Endodermal cell (in vitro differentiated cells): ENCODE results near the gene MFSD11. TPM values are rescaled to one million over a fixed set of nuclear protein-coding genes. Genes with fewer than 3 reads are reported as not detected.

Experiments used
- DNase-seq: peaks from one replicate; pipeline ENCODE4 v3.0.0-alpha.2; 2017
- H3K27ac ChIP-seq: 2 replicates; pipeline ENCODE4 v1.5.1; 2013; ENCODE audit warnings: mild to moderate bottlenecking, low read depth, low read length, moderate library complexity
- H3K27me3 ChIP-seq: 2 replicates; pipeline ENCODE4 v1.6.1; 2013; ENCODE audit warnings: mild to moderate bottlenecking, low read length, moderate library complexity; ENCODE audit not compliant: insufficient read depth, control insufficient read depth, poor library complexity, severe bottlenecking
- H3K36me3 ChIP-seq: 2 replicates; pipeline ENCODE4 v1.7.0; 2013; ENCODE audit warnings: mild to moderate bottlenecking, low read length, moderate library complexity; ENCODE audit not compliant: control insufficient read depth, insufficient read depth
- H3K4me1 ChIP-seq: one replicate; pipeline ENCODE4 v1.7.0; 2013; ENCODE audit warnings: low read length; ENCODE audit not compliant: control insufficient read depth, insufficient read depth
- H3K4me3 ChIP-seq: 2 replicates; pipeline ENCODE4 v1.5.1; 2013; ENCODE audit warnings: mild to moderate bottlenecking, low read length, moderate library complexity
- H3K9ac ChIP-seq: 2 replicates; pipeline ENCODE4 v1.6.1; 2013; ENCODE audit warnings: mild to moderate bottlenecking, low read length, moderate library complexity; ENCODE audit not compliant: poor library complexity, severe bottlenecking; ENCODE audit errors: extremely low read depth
- H3K9me3 ChIP-seq: 2 replicates; pipeline ENCODE4 v1.6.1; 2013; ENCODE audit warnings: mild to moderate bottlenecking, low read length, moderate library complexity; ENCODE audit not compliant: control insufficient read depth
- H3K27ac Mint-ChIP-seq: 2 replicates; pipeline ENCODE4 v1.8.0; 2020; ENCODE audit warnings: mixed read lengths
- H3K27me3 Mint-ChIP-seq: 2 replicates; pipeline ENCODE4 v1.8.0; 2021; ENCODE audit warnings: mild to moderate bottlenecking, mixed read lengths; ENCODE audit not compliant: insufficient read depth
- H3K36me3 Mint-ChIP-seq: 2 replicates; pipeline ENCODE4 v1.8.0; 2020; ENCODE audit warnings: low read depth, mixed read lengths
- H3K4me1 Mint-ChIP-seq: 2 replicates; pipeline ENCODE4 v1.8.0; 2020; ENCODE audit warnings: mixed read lengths
- H3K4me3 Mint-ChIP-seq: 2 replicates; pipeline ENCODE4 v1.8.0; 2020; ENCODE audit warnings: mild to moderate bottlenecking, moderate library complexity, mixed read lengths
- H3K9me3 Mint-ChIP-seq: 2 replicates; pipeline ENCODE4 v1.8.0; 2020; ENCODE audit warnings: mild to moderate bottlenecking, mixed read lengths
- WGBS, 2 experiments: methylation state at CpG; one replicate each; pipeline versions ENCODE4 v1.1.5 to v1.1.7; 2013; ENCODE audit warnings: missing lambda C conversion rate in 2 of 2, mixed read lengths in 1 of 2; ENCODE audit not compliant: insufficient coverage in 1 of 2, insufficient read length in 1 of 2; 5-methylcytosine and 5-hydroxymethylcytosine counted together
- total RNA-seq, 2 donors: library from RNA; stranded (reverse); fragmentation: NEBNext Ultra II Directional in 1 of 2; extraction: Animal tissue kit (Norgen Biotek cat#: 25700) in 1 of 2; gene quantifications; 2 replicates in 1 of 2; 3 replicates in 1 of 2; pipeline ENCODE4 v1.2.1, GENCODE V29; 2021
- TF ChIP-seq, protein P1 (sequence below): fragments of 200-600 bp; sonication (generic); conservative IDR thresholded peaks from 2 replicates; pipeline ENCODE4 v1.5.0; 2021; ENCODE audit warnings: antibody characterized with exemption, mild to moderate bottlenecking

The MFSD11 gene
- total RNA-seq, 2 donors from 2014 or later: 29.3 to 33.3 TPM

DNA sequence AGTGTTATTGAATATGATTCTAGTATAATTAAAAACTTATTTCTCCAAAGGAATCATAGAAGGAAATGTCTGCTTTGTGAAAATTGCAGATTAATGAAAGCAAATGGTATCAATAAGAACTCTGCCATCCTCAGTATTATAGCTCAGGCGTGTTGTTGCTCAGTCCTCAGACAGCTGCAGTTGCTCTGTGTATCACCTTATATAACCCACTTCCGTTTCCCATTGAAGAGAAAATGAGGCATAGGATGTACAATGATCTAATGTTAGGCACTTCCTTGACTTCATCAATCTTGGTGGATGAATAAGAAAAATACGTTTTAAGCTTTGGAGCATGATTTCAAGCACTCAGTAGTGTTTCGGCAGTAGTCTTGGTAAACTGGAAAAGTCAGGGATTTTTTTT lies 14.1 kb downstream of the MFSD11 start:
- H3K27ac ChIP-seq: no peak overlapping the region
- no peak overlapping the region for H3K4me3 Mint-ChIP-seq
- no peak for DNase-seq
- H3K9ac ChIP-seq: no peak overlapping the region
- H3K27me3 ChIP-seq: no peaks in the 10 kb centered on the region
- H3K36me3 ChIP-seq: peaks cover 46% of the 10 kb centered on the region
- TF ChIP-seq, protein P1, sequence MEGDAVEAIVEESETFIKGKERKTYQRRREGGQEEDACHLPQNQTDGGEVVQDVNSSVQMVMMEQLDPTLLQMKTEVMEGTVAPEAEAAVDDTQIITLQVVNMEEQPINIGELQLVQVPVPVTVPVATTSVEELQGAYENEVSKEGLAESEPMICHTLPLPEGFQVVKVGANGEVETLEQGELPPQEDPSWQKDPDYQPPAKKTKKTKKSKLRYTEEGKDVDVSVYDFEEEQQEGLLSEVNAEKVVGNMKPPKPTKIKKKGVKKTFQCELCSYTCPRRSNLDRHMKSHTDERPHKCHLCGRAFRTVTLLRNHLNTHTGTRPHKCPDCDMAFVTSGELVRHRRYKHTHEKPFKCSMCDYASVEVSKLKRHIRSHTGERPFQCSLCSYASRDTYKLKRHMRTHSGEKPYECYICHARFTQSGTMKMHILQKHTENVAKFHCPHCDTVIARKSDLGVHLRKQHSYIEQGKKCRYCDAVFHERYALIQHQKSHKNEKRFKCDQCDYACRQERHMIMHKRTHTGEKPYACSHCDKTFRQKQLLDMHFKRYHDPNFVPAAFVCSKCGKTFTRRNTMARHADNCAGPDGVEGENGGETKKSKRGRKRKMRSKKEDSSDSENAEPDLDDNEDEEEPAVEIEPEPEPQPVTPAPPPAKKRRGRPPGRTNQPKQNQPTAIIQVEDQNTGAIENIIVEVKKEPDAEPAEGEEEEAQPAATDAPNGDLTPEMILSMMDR: no peak
- no peaks in the 10 kb centered on the region for H3K4me1 ChIP-seq
- H3K4me3 ChIP-seq: no peak overlapping the region
- H3K9me3 Mint-ChIP-seq: no peaks in the 10 kb centered on the region
- no peaks in the 10 kb centered on the region for H3K4me1 Mint-ChIP-seq
- no peaks in the 10 kb centered on the region for H3K27me3 Mint-ChIP-seq
- H3K27ac Mint-ChIP-seq: no peak overlapping the region
- no peaks in the 10 kb centered on the region for H3K9me3 ChIP-seq
- peaks cover 44% of the 10 kb centered on the region for H3K36me3 Mint-ChIP-seq
- WGBS, 2 experiments: 93 to 96% methylated on average over 3 to 4 of the region's 4 CpGs

DNA sequence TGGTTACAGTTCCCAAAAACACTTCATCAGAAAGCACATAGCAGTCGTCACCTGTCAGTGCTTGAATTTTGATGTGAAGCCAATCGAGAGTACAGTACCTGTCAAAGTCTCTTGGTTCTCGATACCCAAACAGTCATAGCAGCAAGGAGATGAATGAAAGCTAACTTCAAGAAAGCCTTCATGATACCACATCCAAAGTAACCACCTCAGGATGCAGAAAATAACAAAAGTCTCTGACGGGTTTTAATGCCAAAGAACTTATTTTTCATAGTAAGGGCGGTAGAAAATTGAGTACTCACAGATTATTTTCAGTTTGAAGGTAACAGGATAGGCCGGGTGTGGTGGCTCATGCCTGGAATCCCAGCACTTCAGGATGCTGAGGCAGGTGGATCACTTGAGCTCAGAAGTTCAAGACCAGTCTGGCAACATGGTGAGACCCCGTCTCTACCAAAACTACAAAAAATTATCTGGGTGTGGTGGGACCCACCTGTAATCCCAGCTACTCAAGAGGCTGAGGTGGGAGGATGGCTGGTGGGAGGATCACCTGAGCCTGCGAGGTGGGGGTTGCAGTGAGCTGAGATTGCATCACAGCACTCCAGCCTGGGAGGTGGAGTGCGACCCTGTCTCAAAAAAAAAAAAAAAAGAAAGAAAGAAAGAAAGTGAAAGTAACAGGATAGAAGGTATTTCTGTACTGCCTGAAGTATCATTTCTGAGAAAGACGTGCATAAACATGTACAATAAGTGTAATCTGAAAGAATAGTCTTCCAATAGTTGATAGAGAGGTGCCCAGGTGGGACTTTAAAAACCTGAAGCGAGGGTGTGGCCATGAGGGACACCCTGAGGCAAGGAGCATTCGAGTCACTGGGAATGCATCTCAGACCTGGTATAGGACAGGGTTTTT lies 15.4 kb downstream of the MFSD11 start:
- Mint-ChIP-seq H3K36me3 (peaks cover 52% of the 10 kb centered on the region), H3K9me3 (peaks cover 3% of the 10 kb centered on the region), H3K4me1 (no peaks in the 10 kb centered on the region), H3K4me3 (no peak overlapping the region), H3K27ac (no peak overlapping the region), H3K27me3 (no peaks in the 10 kb centered on the region)
- TF ChIP-seq, protein P1: no peak
- 93 to 95% methylated on average over 9 to 12 of the region's 12 CpGs for WGBS, 2 experiments
- Histone ChIP-seq H3K9ac (no peak overlapping the region), H3K9me3 (peaks cover 1% of the 10 kb centered on the region), H3K4me3 (no peak overlapping the region), H3K27ac (no peak overlapping the region), H3K36me3 (peaks cover 51% of the 10 kb centered on the region), H3K4me1 (no peaks in the 10 kb centered on the region), H3K27me3 (no peaks in the 10 kb centered on the region)
- no peak for DNase-seq

DNA sequence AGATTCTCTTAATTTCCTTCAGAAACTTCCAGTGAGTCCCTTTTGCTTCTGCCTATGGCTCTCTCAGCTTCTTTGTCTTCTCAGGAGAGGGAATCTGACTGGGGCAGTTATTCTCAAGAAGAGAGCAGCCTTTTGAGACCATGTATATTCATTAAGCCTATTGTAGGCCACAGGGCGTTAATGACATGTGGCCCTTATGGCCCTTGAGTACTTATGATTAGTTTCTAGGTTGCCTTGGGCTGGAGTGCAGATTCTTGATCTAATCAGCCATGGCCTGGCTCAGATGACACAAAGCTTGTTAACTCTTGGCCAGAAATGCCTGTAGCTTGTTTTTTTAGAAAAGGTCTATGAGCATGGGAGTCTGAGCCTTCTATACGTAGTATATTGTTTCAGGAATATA lies 17.4 kb downstream of the MFSD11 start:
- no peak for DNase-seq
- Histone ChIP-seq H3K4me3 (no peak overlapping the region), H3K4me1 (no peaks in the 10 kb centered on the region), H3K9ac (no peak overlapping the region), H3K36me3 (peaks cover 45% of the 10 kb centered on the region), H3K27me3 (no peaks in the 10 kb centered on the region), H3K27ac (no peak overlapping the region), H3K9me3 (peaks cover 7% of the 10 kb centered on the region)
- Mint-ChIP-seq H3K4me1 (no peaks in the 10 kb centered on the region), H3K36me3 (peaks cover 45% of the 10 kb centered on the region), H3K9me3 (peaks cover 10% of the 10 kb centered on the region), H3K27me3 (no peaks in the 10 kb centered on the region), H3K4me3 (no peak overlapping the region), H3K27ac (no peak overlapping the region)
- WGBS, 2 experiments: 97 to 100% methylated on average over 1 of the region's 2 CpGs
- TF ChIP-seq, protein P1: no peak
